ENCODE data around the gene ASIC1.

ASIC1 gene

DNA sequence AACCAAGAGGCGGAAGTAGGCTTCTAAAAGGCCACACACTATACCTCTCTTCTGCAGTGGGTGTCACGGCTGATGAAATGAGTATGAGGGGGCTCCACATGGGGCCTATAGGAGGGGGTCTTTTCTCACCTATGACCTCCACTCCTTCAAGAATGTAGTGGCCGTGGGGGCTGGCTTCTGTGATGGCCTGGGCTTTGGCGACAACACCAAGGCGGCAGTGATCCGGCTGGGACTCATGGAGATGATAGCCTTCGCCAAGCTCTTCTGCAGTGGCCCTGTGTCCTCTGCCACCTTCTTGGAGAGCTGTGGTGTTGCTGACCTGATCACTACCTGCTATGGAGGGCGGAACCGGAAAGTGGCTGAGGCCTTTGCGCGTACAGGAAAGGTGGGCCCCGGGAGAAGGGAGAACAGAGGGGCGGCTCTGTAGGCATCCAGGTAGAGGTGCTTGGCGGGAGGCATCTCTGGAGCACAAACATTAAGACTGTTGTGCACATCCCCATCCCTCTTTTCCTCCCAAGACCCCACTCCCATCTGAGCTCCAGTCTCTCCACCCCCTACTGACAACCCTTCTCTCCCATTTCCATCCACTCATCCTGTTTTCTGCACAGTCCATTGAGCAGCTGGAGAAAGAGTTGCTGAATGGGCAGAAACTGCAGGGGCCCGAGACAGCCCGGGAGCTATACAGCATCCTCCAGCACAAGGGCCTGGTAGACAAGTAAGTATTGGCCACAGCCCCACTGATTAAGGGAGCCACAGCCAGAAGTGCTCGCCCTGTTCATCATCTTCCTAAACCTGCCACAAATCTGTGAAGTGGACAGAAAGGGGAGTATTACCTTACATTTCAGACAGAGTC lies 50.2 kb downstream of the ASIC1 start:
- no peak for DNase-seq (ENCODE audit: low read depth in 2 of 2)

DNA sequence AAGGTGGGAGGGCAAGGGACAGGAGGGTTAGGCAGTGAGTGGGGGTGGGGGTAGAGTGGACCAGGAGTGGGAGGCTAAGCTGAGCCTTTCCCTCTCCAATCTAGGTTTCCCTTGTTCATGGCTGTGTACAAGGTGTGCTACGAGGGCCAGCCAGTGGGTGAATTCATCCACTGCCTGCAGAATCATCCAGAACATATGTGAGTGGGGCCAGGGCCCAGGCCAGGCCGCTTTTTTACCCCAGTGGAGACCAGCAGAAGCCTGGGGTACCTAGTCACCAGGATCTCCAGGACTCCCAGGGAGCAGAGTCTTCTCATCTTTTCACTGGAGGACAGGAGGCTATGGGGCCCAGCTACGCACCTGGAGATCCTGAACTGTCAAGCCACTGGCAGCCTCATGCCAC lies 51.9 kb downstream of the ASIC1 start:
- DNase-seq (ENCODE audit: low read depth in 2 of 2), result no peak

DNA sequence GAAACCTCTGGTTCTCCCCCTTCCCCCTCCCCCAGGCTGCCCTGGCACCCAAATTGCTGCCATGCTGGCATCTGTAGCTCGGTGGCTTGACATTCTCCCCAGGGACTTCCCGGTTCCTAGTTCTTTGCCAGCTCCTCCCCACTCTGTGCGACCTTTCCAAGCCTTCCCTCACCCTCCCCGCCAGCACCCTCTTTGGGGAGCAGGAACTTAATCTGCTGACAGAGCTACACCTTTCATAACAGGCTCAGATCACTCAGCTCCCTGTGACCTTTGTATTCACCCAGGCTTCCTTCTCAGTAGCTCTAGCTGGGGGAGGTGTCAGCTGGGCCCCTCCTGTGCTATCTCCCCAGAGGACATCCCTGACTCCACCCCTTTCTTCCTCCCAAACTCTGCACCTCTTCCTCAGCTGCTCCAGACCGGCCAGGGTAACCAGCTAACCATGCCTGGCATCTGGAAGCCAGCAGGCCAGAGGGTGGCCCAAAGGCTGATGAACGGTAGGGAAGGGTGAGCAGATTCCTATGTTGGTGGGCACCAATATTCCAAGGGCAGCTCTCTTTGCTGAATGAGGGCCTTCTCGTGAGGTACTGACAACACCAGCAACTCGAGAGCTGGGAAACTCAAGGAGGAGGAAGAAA lies 52.8 kb downstream of the ASIC1 start:
- DNase-seq (ENCODE audit: low read depth in 2 of 2), result no peak

- DNase-seq (ENCODE audit: low read depth in 2 of 2), result no peak
These were observed 53.5 kb downstream of the ASIC1 start for GRCh38 chr12:50110762-50111351.

DNA sequence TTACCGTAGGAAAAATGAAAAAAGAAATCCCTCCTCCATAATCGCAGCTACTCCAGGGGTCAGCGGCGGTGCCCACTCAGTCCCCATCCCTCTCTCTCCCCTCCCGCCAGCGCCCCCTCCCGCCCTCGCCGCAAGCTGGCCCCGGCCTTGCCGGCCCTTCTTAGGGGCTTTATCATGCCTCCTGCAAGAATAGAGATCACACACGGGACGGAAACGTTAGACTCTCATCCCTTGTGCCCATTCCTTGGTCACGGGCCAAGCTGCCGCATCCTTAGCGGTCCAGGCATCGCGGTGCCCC lies 53.9 kb downstream of the ASIC1 start:
- DNase-seq (ENCODE audit: low read depth in 2 of 2), result no peak

DNA sequence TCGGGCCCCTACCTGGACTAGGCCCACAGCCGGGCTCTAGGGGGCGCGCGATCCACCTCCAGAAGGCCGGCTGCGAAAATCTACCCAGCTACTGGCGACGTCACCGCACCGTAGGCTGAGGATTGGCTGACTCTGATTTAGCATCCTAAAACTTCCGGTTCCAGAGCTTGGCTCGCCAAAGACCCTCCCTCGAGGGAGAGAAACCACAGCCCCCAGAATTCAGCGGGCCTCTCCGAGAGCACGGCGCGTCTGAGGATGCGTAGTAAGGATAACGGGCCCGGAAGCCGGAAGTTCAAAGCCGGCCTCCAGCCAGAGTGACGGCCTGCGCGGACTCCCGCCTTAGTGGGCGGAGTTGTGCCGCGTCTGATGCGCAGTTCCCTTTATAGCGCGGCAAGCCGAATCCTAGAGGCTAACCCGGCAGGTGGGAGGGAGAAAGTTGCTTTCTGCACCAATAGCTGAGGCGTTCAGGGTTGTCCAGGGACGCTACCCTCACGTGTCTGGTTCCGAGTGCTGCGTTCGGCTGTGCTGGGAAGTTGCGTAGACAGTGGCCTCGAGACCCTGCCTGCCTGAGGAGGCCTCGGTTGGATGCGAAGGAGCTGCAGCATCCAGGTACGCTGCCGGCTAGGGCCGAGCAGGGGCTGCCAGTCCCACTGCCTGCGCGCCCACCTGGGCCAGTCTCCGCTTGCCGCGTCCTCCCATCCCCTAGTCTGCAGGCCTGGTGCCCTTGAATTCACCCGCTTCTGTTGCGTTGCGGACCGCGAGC lies 54.5 kb downstream of the ASIC1 start, which contains the start of gene COX14:
Gene COX14 (plus strand): TSS at position 544 of the 763 bp plus-strand sequence. CDS start 7,808 bp downstream, outside the sequence.
- peak; percentile 96 to 99 for DNase-seq (ENCODE audit: low read depth in 2 of 2)

GRCh38 chr12:50112456-50113218 lies 55.2 kb downstream of the ASIC1 start:
- DNase-seq (ENCODE audit: low read depth in 2 of 2), result no peak

- DNase-seq (ENCODE audit: low read depth in 2 of 2), result no peak
These were observed 59.7 kb downstream of the ASIC1 start for GRCh38 chr12:50117057-50117622.

DNA sequence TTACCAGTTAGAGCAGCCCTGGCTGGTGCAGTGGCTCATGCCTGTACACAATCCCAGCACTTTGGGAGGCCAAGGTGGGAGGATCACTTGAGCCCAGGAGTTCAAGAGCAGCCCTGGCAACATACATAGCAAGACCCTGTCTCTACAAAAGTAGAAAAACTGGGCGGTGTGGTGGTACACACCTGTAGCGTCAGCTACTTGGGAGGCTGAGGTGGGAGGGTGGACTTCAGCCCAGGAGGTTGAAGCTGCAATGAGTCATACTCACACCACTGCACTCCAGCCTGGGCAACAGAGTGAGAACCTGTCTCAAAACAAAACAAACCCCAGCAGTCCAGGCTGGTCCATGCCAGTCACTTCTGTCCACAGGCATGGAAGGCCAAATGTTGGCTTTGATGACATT lies 62.0 kb downstream of the ASIC1 start:
- DNase-seq (ENCODE audit: low read depth in 2 of 2), result no peak

- DNase-seq (ENCODE audit: low read depth in 2 of 2), result no peak
These were observed 63.1 kb downstream of the ASIC1 start for GRCh38 chr12:50120521-50120920.

- DNase-seq (ENCODE audit: low read depth in 2 of 2), result no peak
These were observed 63.6 kb downstream of the ASIC1 start for GRCh38 chr12:50120953-50121352.

GRCh38 chr12:50121641-50122040 lies 64.2 kb downstream of the ASIC1 start:
- DNase-seq (ENCODE audit: low read depth in 2 of 2), result no peak

DNA sequence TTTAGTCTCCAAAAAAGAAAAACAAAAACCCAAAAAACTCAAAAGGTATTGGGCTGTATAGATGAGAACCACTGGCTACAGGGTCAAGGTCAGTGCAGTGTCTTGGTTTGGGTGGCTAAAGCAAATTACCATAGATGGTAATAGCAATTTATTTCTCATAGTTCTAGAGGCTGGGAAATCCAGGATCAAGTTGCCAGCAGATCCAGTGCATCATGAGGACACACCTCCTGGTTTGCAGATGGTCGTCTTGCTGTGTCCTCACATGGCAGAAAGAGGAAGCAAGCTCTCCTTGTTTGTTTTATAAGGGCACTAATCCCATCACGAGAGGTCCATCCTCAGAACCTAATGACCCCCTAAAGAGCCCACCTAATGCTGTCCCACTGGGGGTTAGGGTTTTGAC lies 65.8 kb downstream of the ASIC1 start:
- DNase-seq (ENCODE audit: low read depth in 2 of 2), result no peak

- DNase-seq (ENCODE audit: low read depth in 2 of 2), result no peak
These were observed 70.2 kb downstream of the ASIC1 start for GRCh38 chr12:50127546-50127945.

- DNase-seq (ENCODE audit: low read depth in 2 of 2), result no peak
These were observed 71.9 kb downstream of the ASIC1 start for GRCh38 chr12:50129290-50129689.

DNA sequence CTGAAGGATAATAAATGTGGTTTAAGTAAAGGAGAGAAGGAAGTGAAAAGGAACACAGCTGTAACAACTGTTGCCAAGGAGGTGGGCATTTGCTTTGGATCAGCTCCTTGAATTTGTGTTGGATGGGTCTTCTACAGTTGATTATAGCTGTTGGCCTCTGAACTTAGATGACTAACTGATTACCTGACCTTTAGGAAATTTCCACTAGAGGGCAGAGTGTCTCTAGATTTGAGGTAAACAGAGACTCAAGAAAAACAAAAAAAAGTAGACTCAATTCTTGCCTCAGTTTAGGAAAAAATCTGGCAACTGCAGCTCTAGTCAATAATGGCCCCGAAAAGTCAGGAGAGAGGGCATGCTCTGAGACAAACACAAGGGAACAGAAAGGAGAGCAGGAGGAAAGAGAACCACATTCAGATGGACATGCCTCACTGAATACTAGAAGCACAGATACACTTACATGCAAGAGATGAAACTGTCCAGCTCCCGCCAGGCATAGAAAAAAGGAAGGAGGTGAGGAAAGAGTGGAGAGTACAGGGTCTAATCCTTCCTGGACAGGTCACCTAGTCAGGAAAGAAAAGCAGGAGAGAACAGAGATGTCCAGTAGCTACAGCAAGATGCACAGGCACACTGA lies 75.2 kb downstream of the ASIC1 start:
- no peak for DNase-seq (ENCODE audit: low read depth in 2 of 2)

Measured in stimulated activated CD8-positive, alpha-beta memory T cell treated with anti-CD3 and anti-CD28 coated beads, Interleukin-15, amount 100 ng/mL, for 4 hours (primary cell).